Tongue (tissue), 2 donors: ENCODE results near the gene MRFAP1. TPM values are rescaled to one million over a fixed set of nuclear protein-coding genes. Genes with fewer than 3 reads are reported as not detected.
A peak's percentile ranks its signal among the peaks of the same experiment; 100 is the strongest.
"Not testable (repeated sequence)": the region's sequence is repeated elsewhere in the genome, so short reads cannot be mapped to it uniquely, and the experiment has no call there.

Experiments used
- DNase-seq: peaks from one replicate; pipeline ENCODE4 v3.0.0-alpha.2; 2015
- total RNA-seq: library from RNA; depleted of rRNA; stranded (reverse); fragments of >200 nt; gene quantifications from one replicate; pipeline ENCODE4 v1.2.3, GENCODE V29; 2014

Gene MRFAP1
- total RNA-seq, 1 donor from 2014 or later = 136 TPM

DNA sequence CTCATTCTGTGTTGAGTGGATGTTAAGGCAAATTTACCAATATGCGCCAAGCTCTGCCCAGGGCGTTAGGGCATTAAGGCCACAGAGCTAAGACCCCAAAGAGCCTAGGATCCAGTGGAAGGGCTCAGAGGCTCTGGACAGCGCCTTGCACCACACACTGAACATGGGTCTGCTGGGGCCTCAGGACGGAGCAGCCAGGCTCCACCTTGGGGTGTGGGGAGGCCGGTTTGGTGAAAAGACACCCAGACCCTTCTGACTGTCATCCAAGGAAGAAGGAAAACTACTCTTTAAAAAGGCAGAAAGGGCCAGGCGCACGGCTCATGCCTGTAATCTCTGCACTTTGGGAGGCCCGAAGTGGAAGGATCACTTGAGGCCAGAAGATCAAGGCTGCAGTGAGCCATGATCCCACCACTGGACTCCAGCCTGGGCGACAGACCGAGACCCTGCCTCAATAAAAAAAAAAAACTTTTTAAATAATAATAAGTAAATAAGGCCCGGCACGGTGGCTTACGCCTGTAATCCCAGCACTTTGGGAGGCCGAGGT, 1.3 kb upstream of the MRFAP1 start:
- DNase-seq = no peak

DNA sequence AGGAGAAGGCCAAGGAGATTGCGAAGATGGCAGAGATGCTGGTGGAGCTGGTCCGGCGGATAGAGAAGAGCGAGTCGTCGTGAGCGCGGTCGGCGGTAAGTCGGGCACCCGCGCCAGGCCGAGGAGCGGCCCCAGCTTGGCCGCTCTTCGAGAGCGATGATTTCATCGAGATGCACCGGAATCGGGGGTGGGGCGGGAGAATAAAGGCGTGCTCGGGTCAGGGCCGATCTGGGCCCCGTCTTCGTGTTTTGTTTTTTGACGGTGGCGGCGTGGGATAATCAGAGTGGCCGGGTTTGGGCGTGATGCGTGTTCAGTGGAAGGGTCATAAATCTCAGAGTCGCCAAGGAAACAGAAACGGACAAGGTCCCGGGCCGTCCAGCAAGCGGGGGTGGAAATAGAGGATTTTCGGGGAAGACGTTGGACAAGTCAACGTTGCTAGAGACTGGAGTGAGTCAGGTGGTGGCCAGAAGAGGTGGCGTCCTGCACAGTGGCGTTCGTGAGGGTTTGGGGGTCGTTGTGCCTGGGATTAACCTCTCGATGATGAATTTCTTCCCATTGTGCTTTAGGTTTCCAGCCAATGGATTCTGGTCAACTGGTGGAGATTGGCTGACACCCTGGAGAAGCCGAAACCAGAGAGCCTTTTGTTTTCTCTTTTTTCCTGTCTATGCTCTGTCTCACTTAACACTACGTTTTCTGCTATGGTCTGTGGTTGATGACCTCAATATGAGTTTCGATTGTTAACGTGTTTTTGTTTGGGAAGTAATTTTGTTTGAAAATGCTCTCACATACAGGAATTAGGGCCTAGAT, 882 bp downstream of the MRFAP1 start:
- peak; percentile 60 for DNase-seq

DNA sequence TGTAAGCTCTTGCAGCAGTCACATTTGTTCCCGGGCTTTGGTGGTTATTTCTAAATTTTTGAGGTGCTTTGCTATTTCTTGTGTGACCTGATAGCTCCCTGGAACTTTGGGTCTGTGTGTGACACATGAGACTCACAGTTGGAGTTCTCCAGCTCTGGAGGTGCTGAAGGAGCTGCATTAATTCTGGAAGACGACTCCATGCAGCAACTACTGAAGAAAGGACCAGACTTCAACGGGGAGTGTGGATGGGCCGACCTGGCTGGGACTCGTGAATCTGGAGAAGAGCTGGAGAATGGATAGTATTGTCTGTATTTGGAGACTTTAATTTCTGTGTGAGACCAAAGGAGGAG, 1.5 kb downstream of the MRFAP1 start:
- peak; percentile 10 for DNase-seq

DNA sequence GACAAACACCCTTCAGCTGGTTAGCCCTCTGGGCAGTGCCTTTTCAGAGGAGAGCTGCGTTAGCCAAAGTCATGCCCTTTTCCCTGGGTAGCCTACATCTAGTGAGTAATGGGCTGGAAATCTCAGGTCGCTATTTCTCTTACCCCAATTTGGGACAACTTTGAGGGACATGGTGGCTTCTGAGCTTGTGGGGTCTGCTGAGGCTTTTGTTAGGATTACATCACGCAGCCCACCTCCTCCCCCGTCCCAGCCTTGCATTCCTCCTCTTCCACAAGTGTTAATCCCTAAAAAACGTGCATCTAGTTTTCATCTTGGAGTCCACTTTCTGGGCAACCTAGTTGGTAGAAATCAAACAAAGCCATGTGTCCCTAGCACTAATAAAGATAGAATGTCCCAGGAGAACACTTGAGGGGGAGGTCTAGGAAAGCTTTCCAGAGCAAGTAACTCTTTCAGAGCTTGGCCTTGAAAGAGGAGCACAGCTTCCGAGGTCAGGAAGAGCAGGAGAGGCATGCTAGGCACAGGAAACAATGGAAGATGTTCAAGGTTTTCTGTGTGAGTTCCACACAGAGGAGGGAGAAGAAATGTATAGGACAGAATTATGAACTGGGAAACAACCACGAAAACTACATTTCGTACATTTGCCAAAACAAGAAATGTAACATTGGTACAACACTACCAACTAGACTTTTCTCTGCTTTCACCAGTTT, 2.8 kb downstream of the MRFAP1 start:
- DNase-seq = no peak

DNA sequence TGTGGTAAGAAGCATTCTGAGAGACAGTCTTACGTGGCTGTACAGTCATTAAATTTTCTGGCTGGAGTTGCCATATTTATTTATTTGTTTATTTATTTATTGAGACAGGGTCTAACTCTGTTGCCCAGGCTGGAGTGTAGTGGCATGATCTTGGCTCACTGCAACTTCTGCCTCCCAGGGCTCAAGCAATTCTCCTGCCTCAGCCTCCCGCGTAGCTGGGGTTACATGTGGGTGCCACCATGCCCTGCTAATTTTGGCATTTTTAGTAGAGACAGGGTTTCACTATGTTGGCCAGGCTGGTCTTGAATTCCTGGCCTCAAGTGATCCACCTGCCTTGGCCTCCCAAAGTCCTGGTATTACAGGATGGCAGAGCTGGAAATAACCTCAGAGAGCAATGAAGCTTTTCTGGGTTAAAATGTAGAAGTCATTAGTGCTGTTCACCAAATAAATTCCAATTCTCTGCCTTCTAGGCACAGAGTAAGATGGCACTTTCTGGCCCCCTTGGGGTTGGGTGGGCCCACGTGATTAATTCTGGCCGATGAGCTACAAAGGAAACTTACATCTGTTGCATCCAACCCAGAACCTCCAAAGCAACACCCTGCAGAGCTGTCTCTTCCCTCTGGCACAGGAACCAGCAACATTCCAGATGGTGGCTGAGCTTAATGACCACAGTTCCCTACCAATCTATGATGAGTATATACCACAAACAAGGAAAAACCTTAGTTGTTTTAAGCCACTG, 4.5 kb downstream of the MRFAP1 start:
- no peak for DNase-seq

DNA sequence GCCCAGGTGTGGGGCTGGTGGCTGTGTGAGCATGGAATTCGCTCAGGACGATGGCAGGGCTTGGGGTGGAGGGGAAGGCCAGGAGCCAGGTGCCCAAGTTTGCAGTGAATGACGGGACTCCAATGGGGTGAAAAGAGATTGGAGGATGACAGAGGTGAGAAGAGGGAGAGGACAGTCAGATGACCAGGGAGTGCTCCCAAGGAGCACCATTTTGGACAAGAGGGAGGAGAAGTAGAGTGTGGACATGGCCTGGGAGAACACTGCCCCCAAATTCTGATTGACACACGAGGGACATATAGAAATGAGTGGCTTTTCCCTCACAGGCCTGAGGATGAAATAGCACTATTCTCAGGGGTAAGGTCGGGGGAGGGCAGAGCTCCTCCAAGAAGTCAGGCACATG, 6.7 kb downstream of the MRFAP1 start:
- DNase-seq = no peak

DNA sequence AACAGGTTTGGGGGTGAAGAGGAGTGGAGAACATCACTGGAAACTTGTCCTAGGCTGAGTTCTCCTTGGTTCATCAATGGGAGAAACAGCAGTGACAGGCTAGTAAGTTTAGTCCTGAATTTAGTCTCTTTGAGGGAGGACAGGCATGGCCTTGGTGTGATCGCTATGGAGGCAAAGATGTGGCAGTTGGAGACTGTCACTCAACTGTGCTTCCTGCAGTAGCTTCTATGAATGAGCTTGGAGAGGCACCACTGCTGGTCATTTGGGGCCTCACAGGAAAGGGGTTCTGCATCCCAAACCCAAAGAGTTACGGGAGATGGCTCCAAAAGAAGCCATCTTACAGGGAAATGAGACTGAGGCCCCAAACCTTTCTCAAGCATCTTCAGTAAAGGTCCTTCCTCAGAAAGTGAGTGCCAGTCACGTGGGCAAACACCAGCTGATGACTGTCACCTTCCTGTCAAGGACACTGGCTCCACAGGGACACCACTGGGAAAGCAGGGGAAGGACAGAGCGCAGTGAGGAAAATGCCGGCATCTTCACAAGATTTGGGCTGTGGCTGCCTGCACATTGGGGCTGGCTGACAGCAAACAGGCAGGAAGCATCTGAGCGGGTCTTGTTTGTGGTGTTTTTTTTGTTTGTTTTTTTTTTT, 7.2 kb downstream of the MRFAP1 start:
- no peak for DNase-seq

DNA sequence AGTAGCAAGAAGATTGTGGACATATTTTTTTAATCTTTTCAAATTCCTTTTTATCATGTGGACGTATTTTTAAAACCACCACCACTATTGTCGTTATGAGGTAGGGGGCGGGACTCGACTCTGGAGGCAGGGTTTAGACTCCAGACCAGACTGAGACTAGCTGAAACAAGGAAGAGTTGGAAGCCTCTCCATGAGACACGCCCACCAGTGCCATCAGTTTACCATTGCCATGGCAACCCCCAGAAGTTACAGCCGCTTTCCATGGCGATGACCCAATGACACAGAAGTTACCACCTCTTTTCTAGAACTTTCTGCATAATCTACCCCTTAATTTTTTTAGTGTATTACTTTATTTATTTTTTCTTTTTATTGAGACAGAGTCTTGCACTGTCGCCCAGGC, 8.7 kb downstream of the MRFAP1 start:
- DNase-seq = no peak

DNA sequence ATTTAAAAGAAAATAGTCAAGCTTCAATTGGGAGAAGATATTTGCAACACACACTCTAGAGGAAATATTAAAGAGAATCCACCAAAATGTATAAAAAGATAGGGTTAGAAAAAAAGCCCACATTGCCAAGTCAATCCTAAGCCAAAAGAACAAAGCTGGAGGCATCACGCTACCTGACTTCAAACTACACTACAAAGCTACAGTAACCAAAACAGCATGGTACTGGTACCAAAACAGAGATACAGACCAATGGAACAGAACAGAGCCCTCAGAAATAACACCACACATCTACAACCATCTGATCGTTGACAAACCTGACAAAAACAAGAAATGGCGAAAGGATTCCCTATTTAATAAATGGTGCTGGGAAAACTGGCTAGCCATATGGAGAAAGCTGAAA, 13.7 kb downstream of the MRFAP1 start:
- DNase-seq = not testable (repeated sequence)

DNA sequence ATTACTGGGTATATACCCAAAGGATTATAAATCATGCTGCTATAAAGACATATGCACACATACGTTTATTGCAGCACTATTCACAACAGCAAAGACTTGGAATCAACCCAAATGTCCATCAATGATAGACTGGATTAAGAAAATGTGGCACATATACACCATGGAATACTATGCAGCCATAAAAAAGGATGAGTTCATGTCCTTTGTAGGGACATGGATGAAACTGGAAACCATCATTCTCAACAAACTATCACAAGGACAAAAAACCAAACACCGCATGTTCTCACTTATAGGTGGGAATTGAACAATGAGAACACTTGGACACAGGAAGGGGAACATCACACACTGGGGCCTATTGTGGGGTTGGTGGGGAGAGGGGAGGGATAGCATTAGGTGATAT, 14.8 kb downstream of the MRFAP1 start:
- not testable (repeated sequence) for DNase-seq

DNA sequence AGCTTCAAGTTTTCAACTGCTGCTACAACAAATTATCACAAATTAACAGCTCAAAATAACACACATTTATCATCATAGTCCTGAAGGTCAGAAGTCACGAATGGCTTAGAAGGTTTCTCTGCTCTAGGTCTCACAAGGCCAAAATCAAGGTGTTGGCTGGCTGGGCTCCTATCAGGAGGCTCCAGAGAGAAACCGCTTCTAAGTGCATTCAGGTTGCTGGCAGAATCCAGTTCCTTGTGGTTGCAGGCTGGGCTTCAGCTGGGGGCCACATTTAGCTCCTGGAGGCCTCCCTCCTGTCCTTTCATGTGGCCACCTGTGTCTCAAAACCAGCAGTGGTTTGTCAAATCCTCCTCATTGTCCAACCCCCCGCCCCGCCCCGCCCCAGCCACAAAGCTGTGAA, 15.4 kb downstream of the MRFAP1 start:
- DNase-seq = no peak

DNA sequence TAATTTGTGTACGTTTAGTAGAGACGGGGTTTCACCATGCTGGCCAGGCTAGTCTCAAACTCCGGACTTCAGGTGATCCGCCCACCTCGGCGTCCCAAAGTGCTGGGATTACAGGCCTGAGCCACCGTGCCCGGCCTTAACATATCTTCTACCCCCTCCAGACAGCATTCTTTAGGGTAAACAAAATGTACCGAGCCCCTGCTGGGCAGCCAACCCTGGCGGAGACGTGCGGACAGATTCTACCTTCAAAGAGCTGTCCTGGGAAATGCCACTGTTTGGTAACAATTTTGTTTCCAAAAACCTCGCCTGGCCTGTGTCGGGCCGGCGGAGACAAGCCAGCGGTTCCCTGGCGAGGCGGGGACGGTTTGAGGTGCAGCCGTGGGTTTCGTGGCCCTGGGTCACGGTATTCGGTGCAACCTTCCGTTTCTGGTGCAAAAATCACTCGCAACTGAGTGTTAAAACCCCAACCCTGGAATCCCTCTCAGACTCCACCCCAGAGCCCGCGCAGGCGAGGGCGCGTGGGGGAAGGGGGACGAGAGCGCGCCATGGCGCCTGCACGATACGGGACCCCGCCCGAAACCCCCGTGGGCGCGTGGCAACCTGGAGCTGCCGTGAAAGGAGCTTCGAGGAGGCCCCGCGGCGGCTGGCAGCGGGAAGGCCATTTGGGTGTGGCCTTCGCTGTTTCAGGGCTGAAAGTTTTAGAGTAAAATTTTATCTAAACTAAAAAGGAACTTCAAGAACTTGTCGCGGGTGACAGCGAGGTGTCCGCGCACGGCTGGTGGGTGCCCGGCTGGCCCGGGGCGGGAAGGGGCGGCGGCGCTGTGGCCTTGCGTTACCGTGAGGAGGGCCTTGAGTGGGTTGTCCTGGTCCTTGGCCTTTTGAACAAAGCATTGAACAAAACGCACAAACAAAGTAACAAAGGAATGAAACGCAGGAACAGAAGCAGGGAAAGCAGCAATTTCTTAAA, 17.0 kb downstream of the MRFAP1 start:
- no peak for DNase-seq

DNA sequence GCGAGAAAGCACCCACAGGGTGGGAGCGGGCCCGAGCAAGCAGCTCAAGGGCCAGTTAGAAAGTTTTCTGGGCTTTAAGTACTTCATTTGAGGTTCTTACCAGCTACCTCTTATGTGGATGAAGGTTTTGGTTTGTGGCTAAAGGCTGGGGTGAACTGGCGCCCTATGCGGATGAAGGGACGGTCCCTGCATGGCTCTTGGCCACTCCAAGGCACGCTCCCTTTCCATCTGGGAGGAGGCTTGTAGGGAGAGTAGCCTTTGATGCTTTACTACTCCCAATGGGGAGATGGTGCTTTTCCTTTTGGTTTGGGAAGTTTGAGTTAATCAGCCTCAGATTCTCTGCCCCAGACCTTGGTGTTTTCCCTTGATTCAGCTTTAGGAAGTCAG, 17.7 kb downstream of the MRFAP1 start:
- DNase-seq = no peak

DNA sequence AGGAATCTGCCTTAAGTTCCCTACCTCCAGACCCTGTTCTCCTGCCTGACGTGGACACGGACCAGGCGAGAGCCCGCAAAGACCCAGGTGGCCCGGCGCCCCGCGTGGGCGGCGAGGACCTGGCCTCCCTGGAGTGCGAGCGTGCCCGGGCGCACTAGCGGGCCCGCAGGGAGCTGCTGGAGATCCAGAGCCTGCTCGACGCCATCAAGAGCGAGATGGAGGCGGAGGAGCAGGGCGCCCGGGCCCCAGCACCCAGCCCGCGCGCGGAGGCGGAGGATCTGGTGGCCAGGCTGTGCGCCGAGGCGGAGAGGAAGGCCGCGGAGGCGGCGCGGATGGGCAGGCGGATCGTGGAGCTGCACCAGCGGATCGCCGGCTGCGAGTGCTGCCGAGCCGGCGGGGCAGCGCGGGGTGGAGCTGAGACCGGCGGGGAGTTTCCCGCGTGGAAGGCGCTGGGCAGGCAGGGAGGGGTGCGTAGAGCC, 18.2 kb downstream of the MRFAP1 start:
- DNase-seq = peak; percentile 49

DNA sequence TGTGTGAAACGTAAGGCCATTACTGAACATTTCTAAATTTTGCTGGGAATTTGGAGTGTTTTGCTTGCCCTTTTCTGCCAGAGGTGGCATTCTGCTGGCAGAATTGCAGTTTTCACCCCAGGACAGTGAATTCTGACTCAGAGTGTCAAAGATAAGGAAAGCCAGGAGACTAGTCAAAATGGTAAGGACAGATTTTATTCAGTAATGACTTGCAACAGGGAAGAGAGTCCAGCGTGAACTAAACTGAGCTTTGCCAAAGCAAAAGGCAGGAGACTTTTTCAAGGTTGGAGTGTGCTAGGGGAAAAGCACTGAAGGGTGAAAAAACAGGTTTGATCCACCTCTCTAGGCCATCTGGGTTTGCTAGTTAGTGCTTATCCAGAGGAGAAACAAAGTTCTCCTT, 19.4 kb downstream of the MRFAP1 start:
- no peak for DNase-seq

DNA sequence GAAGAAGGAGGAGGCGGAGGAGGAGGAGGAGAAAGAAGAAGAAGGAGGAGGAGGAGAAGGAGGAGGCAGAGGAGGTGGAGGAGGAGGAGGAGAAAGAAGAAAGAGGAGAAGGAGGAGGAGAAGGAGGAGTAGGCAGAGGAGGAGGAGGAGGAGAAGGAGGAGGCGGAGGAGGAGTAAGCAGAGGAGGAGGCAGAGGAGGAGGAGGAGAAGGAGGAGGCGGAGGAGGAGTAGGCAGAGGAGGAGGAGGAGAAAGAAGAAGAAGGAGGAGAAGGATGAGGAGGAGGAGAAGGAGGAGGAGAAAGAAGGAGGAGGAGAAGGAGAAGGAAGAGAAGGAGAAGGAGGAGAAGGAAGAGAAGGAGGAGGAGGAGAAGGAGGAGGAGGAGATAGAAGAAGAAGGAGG, 19.9 kb downstream of the MRFAP1 start:
- DNase-seq = no peak

DNA sequence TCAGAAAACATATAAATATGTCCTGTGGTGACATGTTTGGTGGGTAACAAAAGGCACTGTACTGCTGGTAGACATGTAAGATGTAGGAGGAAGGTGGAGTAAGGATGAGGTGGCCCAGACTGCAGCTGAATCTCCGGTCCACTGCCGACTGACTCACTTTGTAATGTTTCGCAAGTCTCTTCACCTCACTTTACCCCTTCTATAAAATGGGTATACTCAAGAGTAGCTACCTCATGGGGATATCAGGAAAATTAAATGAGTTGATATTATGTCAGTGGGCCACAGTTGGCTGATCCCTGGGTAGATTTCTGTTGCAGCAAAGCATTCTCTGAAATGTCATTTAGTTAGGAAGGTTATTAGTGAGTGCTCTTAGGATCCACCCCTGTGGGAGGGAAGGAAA, 22.1 kb downstream of the MRFAP1 start:
- no peak for DNase-seq

DNA sequence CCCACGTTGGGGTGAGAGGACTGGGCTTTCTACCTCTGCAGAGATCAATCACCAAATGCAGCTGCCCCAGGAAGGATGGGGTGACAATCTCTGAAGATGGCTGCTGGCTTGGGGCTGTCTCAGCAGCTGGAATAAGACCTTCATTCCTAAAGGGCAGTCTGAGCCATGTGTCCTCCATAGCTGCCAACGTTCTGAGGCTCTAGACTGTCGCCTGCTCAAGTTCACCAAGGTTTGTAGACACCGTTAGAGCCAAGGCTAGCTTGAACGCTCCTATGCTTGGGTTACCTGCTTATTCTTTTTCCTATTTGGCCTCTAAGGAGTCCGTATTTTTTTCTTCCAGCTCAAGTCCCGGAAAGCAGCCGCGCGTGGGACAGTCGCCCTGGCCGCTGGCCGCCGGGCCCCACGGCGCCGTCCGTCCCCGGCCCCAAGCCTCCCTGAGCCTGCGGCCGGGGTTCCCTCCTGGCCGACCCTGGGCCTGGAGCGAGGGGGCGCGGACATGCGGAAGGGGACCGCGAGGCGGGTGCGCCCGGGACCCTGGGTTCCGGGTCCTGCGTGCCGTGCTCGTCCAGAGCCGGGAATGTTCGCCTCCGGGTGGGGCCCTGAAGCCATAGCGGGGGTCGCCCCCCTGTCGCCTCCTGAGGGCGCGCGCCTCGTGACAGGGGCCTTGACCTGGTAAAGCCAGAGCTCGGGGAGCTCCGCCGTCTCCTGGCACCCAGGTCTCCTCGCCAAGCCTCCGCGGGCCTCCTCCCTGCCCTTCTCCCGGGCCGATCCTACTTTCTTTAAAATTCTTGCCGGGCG, 23.3 kb downstream of the MRFAP1 start:
- DNase-seq = no peak

DNA sequence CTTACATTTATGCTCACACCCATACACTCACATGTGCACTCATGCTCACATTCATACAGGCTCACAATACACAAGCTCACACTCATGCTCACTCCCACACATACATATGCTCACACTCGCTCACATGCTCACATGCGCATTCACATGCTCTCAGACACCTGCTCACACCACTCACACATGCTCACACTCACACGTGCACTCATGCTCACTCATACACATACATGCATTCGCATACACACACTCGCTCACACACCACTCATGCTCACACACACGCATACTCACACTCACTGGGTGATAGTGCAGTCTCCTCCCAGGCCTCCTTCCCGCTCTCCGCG, 24.8 kb downstream of the MRFAP1 start:
- no peak for DNase-seq

DNA sequence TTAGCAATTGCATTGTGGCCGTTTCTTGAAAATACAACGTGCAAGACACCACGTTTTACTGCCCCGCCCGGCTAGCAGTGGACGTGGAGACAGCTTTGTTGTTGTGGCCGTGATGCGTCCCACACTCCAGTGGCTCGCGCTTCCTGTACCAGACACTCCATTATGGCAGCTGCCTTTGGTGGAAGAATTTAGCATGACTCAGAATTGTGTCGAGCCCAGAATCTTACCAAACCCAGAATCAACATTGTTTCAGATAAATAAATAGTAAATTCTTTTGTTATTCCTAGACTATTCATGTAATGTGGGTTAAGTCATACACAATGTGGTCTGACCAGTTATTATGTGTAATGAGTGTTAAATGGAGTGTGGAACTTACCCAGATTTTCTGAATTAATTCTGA, 27.9 kb downstream of the MRFAP1 start:
- no peak for DNase-seq
